Activated naive CD8-positive, alpha-beta T cell (primary cell): ENCODE data around the gene TMEM204.

Source experiments
- H3K27ac Mint-ChIP-seq: one replicate; pipeline ENCODE4 v1.8.0; 2021; ENCODE audit warnings: mixed read lengths
- H3K27me3 Mint-ChIP-seq: one replicate; pipeline ENCODE4 v1.8.0; 2021; ENCODE audit warnings: mixed read lengths
- H3K36me3 Mint-ChIP-seq: one replicate; pipeline ENCODE4 v1.8.0; 2021; ENCODE audit warnings: mixed read lengths
- H3K4me1 Mint-ChIP-seq: one replicate; pipeline ENCODE4 v1.8.0; 2021; ENCODE audit warnings: low read depth, mixed read lengths
- H3K4me3 Mint-ChIP-seq: one replicate; pipeline ENCODE4 v1.8.0; 2021; ENCODE audit warnings: mild to moderate bottlenecking, mixed read lengths
- H3K9me3 Mint-ChIP-seq: one replicate; pipeline ENCODE4 v1.8.0; 2021; ENCODE audit warnings: low read depth, mixed read lengths

Gene TMEM204

DNA sequence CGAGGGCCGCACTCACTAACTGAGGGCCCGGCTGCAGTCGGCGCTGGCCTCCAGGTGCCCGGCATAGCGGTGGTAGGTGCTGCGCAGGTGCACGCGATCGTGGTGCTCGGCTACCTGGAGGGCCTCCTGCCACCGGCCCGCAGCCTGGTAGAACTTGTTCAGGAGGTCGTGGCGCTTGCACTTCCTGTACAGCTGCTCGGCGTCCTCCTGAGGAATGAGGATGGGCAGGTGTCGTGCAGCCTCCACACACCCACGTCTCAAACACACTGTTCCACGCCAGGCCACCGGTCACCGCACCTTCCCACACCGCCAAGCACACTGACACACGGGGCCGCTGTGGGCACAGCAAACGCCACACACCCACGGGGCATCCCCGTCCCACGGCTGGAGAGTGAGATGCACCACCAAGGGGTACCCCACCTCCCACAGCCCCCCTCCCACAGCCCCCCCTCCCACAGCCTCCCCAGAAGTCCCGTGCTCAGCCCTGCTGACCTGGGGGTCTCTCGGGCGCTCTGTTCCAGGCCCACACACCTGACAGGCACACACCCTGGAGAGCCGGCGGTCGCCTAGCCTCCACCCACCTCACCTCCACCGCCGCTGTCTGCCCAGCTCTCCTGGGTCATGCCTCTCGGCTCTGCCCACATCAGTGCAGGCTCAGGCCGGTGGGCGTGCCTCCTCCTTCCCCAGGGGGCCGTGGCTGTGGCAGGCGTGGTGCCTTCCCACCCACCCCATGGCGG, 7.4 kb upstream of the TMEM204 start:
- no peaks in the 10 kb centered on the region for H3K9me3 Mint-ChIP-seq
- H3K4me3 Mint-ChIP-seq, result peak overlapping the region; percentile 82
- no peaks in the 10 kb centered on the region for H3K27me3 Mint-ChIP-seq
- H3K36me3 Mint-ChIP-seq, result no peaks in the 10 kb centered on the region
- H3K4me1 Mint-ChIP-seq, result peaks cover 20% of the 10 kb centered on the region
- peak overlapping the region; percentile 50 for H3K27ac Mint-ChIP-seq

DNA sequence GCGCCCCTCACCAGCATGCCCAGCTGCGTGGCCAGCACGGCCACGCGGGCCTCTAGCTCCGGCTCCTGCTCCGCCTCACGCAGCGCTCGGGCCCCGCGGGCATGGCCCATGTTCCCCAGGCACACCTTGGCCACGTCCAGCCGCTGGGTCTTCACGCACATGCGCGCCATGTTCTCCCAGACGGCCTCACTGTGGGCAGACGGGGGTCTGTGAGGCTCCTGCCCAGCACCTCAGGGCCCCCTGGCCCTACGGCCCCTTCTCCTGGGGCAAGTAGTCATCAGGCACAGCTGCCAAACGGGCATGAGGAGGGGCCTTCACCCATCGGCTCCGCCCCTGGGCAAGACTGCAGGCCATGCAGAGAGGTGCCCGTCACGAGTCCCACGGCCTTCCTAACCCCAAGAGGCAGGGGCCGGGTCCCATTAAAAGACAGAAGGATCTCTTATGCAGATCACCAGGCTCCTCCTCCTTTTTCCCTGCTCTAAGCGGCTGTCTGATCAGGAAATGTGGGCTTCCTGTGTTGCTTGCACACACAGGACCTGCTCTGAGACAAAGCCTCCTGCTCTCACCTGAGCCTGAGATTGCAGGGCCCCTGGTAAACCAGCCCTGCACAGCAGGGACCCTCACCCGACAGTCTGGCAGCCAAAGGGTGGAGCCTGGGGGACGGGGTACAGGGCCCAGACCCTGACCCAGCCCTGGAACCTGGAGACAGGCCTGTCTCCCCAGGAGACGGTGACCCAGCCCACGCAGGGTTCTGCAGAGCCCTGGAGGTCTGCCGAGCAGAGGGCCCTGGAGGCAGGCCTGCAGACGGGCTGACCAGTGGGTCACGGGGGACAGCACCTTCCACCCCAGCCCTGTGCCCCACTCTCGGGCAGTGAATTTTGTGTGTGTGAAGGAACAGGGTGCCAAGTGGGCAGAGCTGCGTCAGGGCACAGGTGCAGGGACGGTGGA, 6.6 kb upstream of the TMEM204 start:
- Mint-ChIP-seq H3K27me3 (no peaks in the 10 kb centered on the region), H3K36me3 (no peaks in the 10 kb centered on the region), H3K4me1 (peaks cover 22% of the 10 kb centered on the region), H3K9me3 (no peaks in the 10 kb centered on the region), H3K4me3 (peak overlapping the region; percentile 59), H3K27ac (peak overlapping the region; percentile 50)

- no peak overlapping the region for H3K4me3 Mint-ChIP-seq
- no peaks in the 10 kb centered on the region for H3K27me3 Mint-ChIP-seq
- H3K27ac Mint-ChIP-seq, result no peak overlapping the region
- no peaks in the 10 kb centered on the region for H3K36me3 Mint-ChIP-seq
- H3K4me1 Mint-ChIP-seq, result peaks cover 22% of the 10 kb centered on the region
- no peaks in the 10 kb centered on the region for H3K9me3 Mint-ChIP-seq
Measured at GRCh38 chr16:1527836-1528811, 5.3 kb upstream of the TMEM204 start.

GRCh38 chr16:1528921-1529537, 4.4 kb upstream of the TMEM204 start:
- no peaks in the 10 kb centered on the region for H3K27me3 Mint-ChIP-seq
- no peak overlapping the region for H3K27ac Mint-ChIP-seq
- H3K4me3 Mint-ChIP-seq, result no peak overlapping the region
- H3K9me3 Mint-ChIP-seq, result no peaks in the 10 kb centered on the region
- H3K4me1 Mint-ChIP-seq, result peaks cover 24% of the 10 kb centered on the region
- H3K36me3 Mint-ChIP-seq, result no peaks in the 10 kb centered on the region

GRCh38 chr16:1530349-1530882, 3.0 kb upstream of the TMEM204 start:
- Mint-ChIP-seq H3K27ac (no peak overlapping the region), H3K36me3 (no peaks in the 10 kb centered on the region), H3K9me3 (no peaks in the 10 kb centered on the region), H3K27me3 (no peaks in the 10 kb centered on the region), H3K4me1 (peaks cover 27% of the 10 kb centered on the region), H3K4me3 (no peak overlapping the region)

- Mint-ChIP-seq H3K4me1 (peaks cover 25% of the 10 kb centered on the region), H3K4me3 (no peak overlapping the region), H3K27ac (no peak overlapping the region), H3K27me3 (no peaks in the 10 kb centered on the region), H3K9me3 (no peaks in the 10 kb centered on the region), H3K36me3 (no peaks in the 10 kb centered on the region)
Measured at GRCh38 chr16:1530883-1531637, 2.4 kb upstream of the TMEM204 start.

DNA sequence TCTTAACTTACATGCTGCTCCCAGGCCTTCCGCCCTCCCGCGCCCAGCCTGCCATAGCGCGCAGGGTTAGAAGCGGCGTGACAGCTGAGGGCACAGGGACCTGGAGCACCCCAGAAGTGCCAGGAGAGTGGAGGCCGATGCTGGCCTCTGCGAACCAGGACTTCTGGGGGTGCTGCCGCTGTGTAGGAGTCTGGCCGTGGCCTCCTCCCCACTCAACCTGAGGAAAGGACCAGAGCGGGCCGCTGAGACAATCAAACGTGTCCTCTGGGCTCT, 1.9 kb upstream of the TMEM204 start:
- H3K36me3 Mint-ChIP-seq, result peaks cover under 1% of the 10 kb centered on the region
- peaks cover 27% of the 10 kb centered on the region for H3K4me1 Mint-ChIP-seq
- H3K9me3 Mint-ChIP-seq, result no peaks in the 10 kb centered on the region
- no peaks in the 10 kb centered on the region for H3K27me3 Mint-ChIP-seq
- H3K4me3 Mint-ChIP-seq, result no peak overlapping the region
- no peak overlapping the region for H3K27ac Mint-ChIP-seq

GRCh38 chr16:1532081-1532760, 1.2 kb upstream of the TMEM204 start:
- peak overlapping the region; percentile 28 for H3K27ac Mint-ChIP-seq
- peaks cover 2% of the 10 kb centered on the region for H3K36me3 Mint-ChIP-seq
- peaks cover 32% of the 10 kb centered on the region for H3K4me1 Mint-ChIP-seq
- H3K4me3 Mint-ChIP-seq, result peak overlapping the region; percentile 99
- no peaks in the 10 kb centered on the region for H3K27me3 Mint-ChIP-seq
- no peaks in the 10 kb centered on the region for H3K9me3 Mint-ChIP-seq

GRCh38 chr16:1532771-1533170, 695 bp upstream of the TMEM204 start:
- H3K27me3 Mint-ChIP-seq, result no peaks in the 10 kb centered on the region
- H3K36me3 Mint-ChIP-seq, result peaks cover 5% of the 10 kb centered on the region
- no peaks in the 10 kb centered on the region for H3K9me3 Mint-ChIP-seq
- peaks cover 31% of the 10 kb centered on the region for H3K4me1 Mint-ChIP-seq
- H3K4me3 Mint-ChIP-seq, result peak overlapping the region; percentile 99
- peak overlapping the region; percentile 28 for H3K27ac Mint-ChIP-seq

DNA sequence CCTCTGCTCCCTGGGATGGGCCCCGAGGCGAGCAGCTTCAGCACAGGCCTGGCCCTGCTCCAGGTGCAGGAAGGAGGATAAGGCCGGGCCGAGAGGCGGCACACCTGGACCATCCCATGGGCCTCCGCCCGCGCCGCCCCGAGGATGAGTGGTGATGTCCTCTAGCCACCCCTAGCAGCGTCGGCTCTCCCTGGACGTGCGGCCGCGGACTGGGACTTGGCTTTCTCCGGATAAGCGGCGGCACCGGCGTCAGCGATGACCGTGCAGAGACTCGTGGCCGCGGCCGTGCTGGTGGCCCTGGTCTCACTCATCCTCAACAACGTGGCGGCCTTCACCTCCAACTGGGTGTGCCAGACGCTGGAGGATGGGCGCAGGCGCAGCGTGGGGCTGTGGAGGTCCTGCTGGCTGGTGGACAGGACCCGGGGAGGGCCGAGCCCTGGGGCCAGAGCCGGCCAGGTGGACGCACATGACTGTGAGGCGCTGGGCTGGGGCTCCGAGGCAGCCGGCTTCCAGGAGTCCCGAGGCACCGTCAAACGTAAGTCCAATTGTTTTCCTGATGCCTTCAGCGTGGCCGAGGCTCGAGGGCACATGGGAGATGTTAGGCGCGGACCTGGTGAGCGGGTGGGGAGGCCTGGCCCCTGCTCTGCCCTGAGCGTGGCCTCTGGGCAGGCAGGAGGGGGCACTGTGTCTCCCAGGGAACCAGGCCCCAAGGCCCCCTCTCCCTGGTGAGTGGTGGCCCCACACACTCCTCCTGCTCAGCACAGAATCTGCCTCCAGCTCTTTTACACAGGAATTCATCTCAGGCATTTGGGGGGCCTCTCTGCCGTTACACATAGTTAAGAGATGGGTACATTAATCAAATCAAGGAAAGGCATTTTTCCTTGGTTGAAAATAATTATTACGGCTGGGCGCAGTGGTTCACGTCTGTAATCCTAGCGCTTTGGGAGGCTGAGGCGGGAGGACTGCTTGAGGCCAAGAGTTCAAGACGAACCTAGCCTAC, 855 bp downstream of the TMEM204 start:
- Mint-ChIP-seq H3K36me3 (peaks cover 5% of the 10 kb centered on the region), H3K4me3 (peak overlapping the region; percentile 99), H3K27me3 (no peaks in the 10 kb centered on the region), H3K27ac (peak overlapping the region; percentile 99), H3K4me1 (peaks cover 38% of the 10 kb centered on the region), H3K9me3 (no peaks in the 10 kb centered on the region)

- peak overlapping the region; percentile 99 for H3K4me3 Mint-ChIP-seq
- H3K27me3 Mint-ChIP-seq, result no peaks in the 10 kb centered on the region
- H3K27ac Mint-ChIP-seq, result peak overlapping the region; percentile 99
- H3K4me1 Mint-ChIP-seq, result peaks cover 41% of the 10 kb centered on the region
- H3K36me3 Mint-ChIP-seq, result peaks cover 5% of the 10 kb centered on the region
- no peaks in the 10 kb centered on the region for H3K9me3 Mint-ChIP-seq
Measured at GRCh38 chr16:1535391-1536291, 2.2 kb downstream of the TMEM204 start.
